Transverse colon (tissue), 3 donors: ENCODE results near the gene ZMYM4.
A peak's percentile ranks its signal among the peaks of the same experiment; 100 is the strongest.

Experiments
- EP300 ChIP-seq: sonication (generic); formaldehyde crosslinking; IDR thresholded peaks from one replicate; pipeline ENCODE4 v1.6.1; 2017; ENCODE audit warnings: antibody characterized with exemption, low read depth
- TF ChIP-seq, protein P1 (sequence below), 5 experiments: fragments of 200-600 bp in 3 of 5; fragments of 450-650 bp in 2 of 5; sonication (generic) in 3 of 5; IDR thresholded peaks; 1 replicate in 2 of 5; 2 replicates in 3 of 5; pipeline ENCODE4 v1.5.1; 2016 to 2017; ENCODE audit warnings: antibody characterized with exemption in 5 of 5, inconsistent platforms in 3 of 5, mild to moderate bottlenecking in 2 of 5, moderate library complexity in 1 of 5

DNA sequence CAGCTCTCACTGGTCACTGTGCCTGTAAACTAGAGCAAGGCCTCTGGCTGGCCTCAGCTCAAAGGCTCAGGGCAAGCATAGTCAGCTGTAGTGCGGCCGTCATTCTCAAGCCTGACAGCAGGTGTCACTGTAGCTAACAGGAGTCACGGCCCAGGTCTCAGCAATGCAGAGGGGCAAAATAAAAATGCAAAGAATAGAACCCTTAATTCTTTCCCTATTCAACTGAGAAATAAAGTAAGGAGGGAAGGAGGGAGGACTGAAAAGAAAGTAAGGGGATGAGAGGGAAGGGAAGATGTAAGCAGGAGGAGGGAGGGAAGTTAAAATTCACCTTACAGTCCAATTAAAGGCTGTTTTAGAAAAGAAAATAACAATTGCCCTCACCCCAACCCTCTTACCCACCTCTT is 182.6 kb downstream of the ZMYM4 start:
- TF ChIP-seq, protein P1, sequence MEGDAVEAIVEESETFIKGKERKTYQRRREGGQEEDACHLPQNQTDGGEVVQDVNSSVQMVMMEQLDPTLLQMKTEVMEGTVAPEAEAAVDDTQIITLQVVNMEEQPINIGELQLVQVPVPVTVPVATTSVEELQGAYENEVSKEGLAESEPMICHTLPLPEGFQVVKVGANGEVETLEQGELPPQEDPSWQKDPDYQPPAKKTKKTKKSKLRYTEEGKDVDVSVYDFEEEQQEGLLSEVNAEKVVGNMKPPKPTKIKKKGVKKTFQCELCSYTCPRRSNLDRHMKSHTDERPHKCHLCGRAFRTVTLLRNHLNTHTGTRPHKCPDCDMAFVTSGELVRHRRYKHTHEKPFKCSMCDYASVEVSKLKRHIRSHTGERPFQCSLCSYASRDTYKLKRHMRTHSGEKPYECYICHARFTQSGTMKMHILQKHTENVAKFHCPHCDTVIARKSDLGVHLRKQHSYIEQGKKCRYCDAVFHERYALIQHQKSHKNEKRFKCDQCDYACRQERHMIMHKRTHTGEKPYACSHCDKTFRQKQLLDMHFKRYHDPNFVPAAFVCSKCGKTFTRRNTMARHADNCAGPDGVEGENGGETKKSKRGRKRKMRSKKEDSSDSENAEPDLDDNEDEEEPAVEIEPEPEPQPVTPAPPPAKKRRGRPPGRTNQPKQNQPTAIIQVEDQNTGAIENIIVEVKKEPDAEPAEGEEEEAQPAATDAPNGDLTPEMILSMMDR (IDR thresholded peaks at IDR 0.05): peak; percentile 70 to 82 (median 78)
- no peak for TF ChIP-seq EP300
